ENCODE data around the gene RPUSD1.

Gene RPUSD1

GRCh38 chr16:798666-799065, 10.5 kb upstream of the RPUSD1 start:
- no peak for DNase-seq (ENCODE audit: low read depth)

- DNase-seq (ENCODE audit: low read depth) = no peak
Observed at GRCh38 chr16:797686-798085, 9.5 kb upstream of the RPUSD1 start.

GRCh38 chr16:797120-797420, 8.9 kb upstream of the RPUSD1 start:
- DNase-seq (ENCODE audit: low read depth) = no peak

GRCh38 chr16:796296-797119, 8.3 kb upstream of the RPUSD1 start:
- DNase-seq (ENCODE audit: low read depth) = no peak

GRCh38 chr16:795580-796229, 7.5 kb upstream of the RPUSD1 start:
- no peak for DNase-seq (ENCODE audit: low read depth)

- DNase-seq (ENCODE audit: low read depth) = no peak
Observed at GRCh38 chr16:794853-795466, 6.8 kb upstream of the RPUSD1 start.

GRCh38 chr16:794091-794822, 6.1 kb upstream of the RPUSD1 start:
- no peak for DNase-seq (ENCODE audit: low read depth)

- DNase-seq (ENCODE audit: low read depth) = no peak
Observed at GRCh38 chr16:793414-793813, 5.2 kb upstream of the RPUSD1 start.

GRCh38 chr16:792221-792995, 4.2 kb upstream of the RPUSD1 start:
- no peak for DNase-seq (ENCODE audit: low read depth)

- no peak for DNase-seq (ENCODE audit: low read depth)
Observed at GRCh38 chr16:791131-791530, 3.0 kb upstream of the RPUSD1 start.

- DNase-seq (ENCODE audit: low read depth) = no peak
Observed at GRCh38 chr16:790086-790485, 1.9 kb upstream of the RPUSD1 start.

GRCh38 chr16:789191-789850, 1.1 kb upstream of the RPUSD1 start:
- DNase-seq (ENCODE audit: low read depth) = no peak

GRCh38 chr16:788399-789126, 382 bp upstream of the RPUSD1 start, which contains the start of gene CHTF18:
Gene CHTF18 (plus strand): TSS chr16:788620. CDS start chr16:788685, 65 bp downstream.
- DNase-seq (ENCODE audit: low read depth) = peak; percentile 96

GRCh38 chr16:787321-787966, 737 bp downstream of the RPUSD1 start:
- no peak for DNase-seq (ENCODE audit: low read depth)

GRCh38 chr16:785563-786535, 2.3 kb downstream of the RPUSD1 start:
- DNase-seq (ENCODE audit: low read depth) = peak; percentile 76

- no peak for DNase-seq (ENCODE audit: low read depth)
Observed at GRCh38 chr16:784431-784830, 3.8 kb downstream of the RPUSD1 start.

- no peak for DNase-seq (ENCODE audit: low read depth)
Observed at GRCh38 chr16:783404-784161, 4.6 kb downstream of the RPUSD1 start.

- no peak for DNase-seq (ENCODE audit: low read depth)
Observed at GRCh38 chr16:782766-783403, 5.3 kb downstream of the RPUSD1 start.
